Natural killer cell (primary cell): ENCODE measurements around the gene SMIM36. TPM values are rescaled to one million over a fixed set of nuclear protein-coding genes. Genes with fewer than 3 reads are reported as not detected.

Experiments used
- ATAC-seq, 3 donors: fragments of 150-1000 bp in 2 of 3; fragments of 200-7000 bp in 1 of 3; cut with Tn5 transposase; 1 replicate in 1 of 3; 2 replicates in 2 of 3; pipeline ENCODE4 v1.10.0; 2021; ENCODE audit warnings: mild to moderate bottlenecking in 2 of 3, moderate library complexity in 2 of 3
- DNase-seq, 2 donors: peaks; one replicate each; pipeline versions ENCODE4 v3.0.0 to v3.0.0-alpha.2; 2013 to 2021; ENCODE audit warnings: mixed read lengths in 1 of 2
- H3K27ac ChIP-seq: one replicate; pipeline ENCODE4 v1.5.1; 2013; ENCODE audit warnings: mild to moderate bottlenecking, low read length
- H3K27me3 ChIP-seq: one replicate; pipeline ENCODE4 v1.6.1; 2013; ENCODE audit warnings: low read length; ENCODE audit not compliant: control insufficient read depth, insufficient read depth
- H3K36me3 ChIP-seq: one replicate; pipeline ENCODE4 v1.6.1; 2013; ENCODE audit warnings: low read length; ENCODE audit not compliant: control insufficient read depth, insufficient read depth
- H3K4me1 ChIP-seq: one replicate; pipeline ENCODE4 v1.6.1; 2013; ENCODE audit warnings: low read length; ENCODE audit not compliant: control insufficient read depth, insufficient read depth
- H3K4me3 ChIP-seq: one replicate; pipeline ENCODE4 v1.5.1; 2013; ENCODE audit warnings: low read length
- H3K9me3 ChIP-seq: one replicate; pipeline ENCODE4 v1.6.1; 2013; ENCODE audit warnings: low read length; ENCODE audit not compliant: control insufficient read depth, insufficient read depth
- H3K27ac Mint-ChIP-seq, 2 donors: one replicate each; pipeline ENCODE4 v1.8.0; 2022; ENCODE audit warnings: mild to moderate bottlenecking in 2 of 2, mixed read lengths in 2 of 2, moderate library complexity in 1 of 2
- H3K27me3 Mint-ChIP-seq, 2 donors: one replicate each; pipeline ENCODE4 v1.8.0; 2022; ENCODE audit warnings: low read depth in 2 of 2, mixed read lengths in 2 of 2
- H3K36me3 Mint-ChIP-seq: one replicate; pipeline ENCODE4 v1.8.0; 2022; ENCODE audit warnings: mixed read lengths
- H3K4me1 Mint-ChIP-seq, 2 donors: one replicate each; pipeline ENCODE4 v1.8.0; 2022; ENCODE audit warnings: mixed read lengths in 2 of 2
- H3K4me3 Mint-ChIP-seq: one replicate; pipeline ENCODE4 v1.8.0; 2022; ENCODE audit warnings: mild to moderate bottlenecking, moderate library complexity, mixed read lengths
- H3K9me3 Mint-ChIP-seq, 2 donors: one replicate each; pipeline ENCODE4 v1.8.0; 2022; ENCODE audit warnings: mixed read lengths in 2 of 2
- CTCF ChIP-seq: fragments of 200-600 bp; IDR thresholded peaks from one replicate; pipeline ENCODE4 v1.8.0; 2022; ENCODE audit warnings: antibody characterized with exemption
- WGBS: methylation state at CpG from one replicate; pipeline ENCODE4 v1.1.7; 2013; ENCODE audit warnings: missing lambda C conversion rate; ENCODE audit not compliant: insufficient coverage; 5-methylcytosine and 5-hydroxymethylcytosine counted together
- intact Hi-C: fragments of 100-400 bp; cut with micrococcal nuclease; formaldehyde crosslinking; loops from one replicate; pipeline ENCODE4 v1.14.2; 2022
- total RNA-seq, 4 donors: library from RNA; stranded (reverse); fragments of 120-200 nt in 1 of 4; gene quantifications; one replicate each; pipeline versions ENCODE4 v1.2.3 to v1.2.4, GENCODE V29; 2013 to 2022

SMIM36 gene
- total RNA-seq, 3 donors from 2014 or later (not counting 1 experiment from before 2014, with no cell fraction given) = not detected

GRCh38 chr17:55484575-55484974 is 26.7 kb downstream of the SMIM36 start:
- Histone ChIP-seq H3K4me3 (no peak overlapping the region), H3K27ac (no peak overlapping the region), H3K27me3 (no peaks in the 10 kb centered on the region), H3K4me1 (no peaks in the 10 kb centered on the region), H3K36me3 (no peaks in the 10 kb centered on the region), H3K9me3 (no peaks in the 10 kb centered on the region)
- no peak for ATAC-seq
- Mint-ChIP-seq H3K36me3 (no peaks in the 10 kb centered on the region), H3K4me3 (no peak overlapping the region), H3K27ac (no peak overlapping the region), H3K4me1 (no peaks in the 10 kb centered on the region), H3K27me3 (peaks cover 5 to 7% of the 10 kb centered on the region in 2 donors), H3K9me3 (no peaks in the 10 kb centered on the region)
- intact Hi-C loops = no loop called here
- TF ChIP-seq CTCF = no peak
- whole genome bisulfite sequencing = 98% methylated on average over 2 of the region's 2 CpGs
- DNase-seq = no peak

DNA sequence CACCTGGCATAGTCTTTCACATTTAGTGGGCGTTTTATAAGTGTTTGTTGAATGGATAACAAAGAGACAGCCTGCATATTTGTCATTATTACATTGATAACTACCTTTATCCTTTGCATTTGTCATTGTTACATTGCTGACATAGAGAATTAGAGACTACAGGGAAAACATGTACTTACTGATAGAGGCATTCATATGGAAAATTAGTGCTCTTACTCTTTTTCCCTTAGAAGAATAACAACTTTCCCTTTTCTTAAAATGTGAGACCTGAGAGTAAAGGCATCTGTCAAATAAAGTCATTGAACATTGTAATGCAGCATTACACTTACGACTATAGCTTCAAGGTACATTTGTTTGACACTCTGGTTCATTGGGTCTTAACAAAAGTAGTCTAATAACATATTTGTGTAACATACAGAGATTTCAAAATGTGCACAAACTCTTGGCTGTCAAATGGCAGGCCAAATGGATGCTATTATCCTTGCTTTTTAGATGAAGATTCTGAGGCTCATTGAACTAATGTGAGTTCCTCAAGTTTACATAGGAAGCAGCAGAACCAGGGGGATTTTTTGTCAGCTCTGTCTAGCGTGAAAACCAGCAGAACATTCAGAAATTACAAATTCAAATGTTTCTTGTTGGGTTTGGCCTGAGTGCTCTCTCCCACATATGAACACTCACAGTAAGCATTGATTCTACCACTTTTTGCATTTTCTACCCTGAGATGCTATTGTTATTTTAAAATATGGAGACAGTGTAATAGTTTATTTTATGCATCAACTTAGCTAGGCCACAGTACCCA is 28.5 kb downstream of the SMIM36 start:
- ATAC-seq (no peak), DNase-seq (no peak)
- H3K27ac ChIP-seq = no peak overlapping the region
- WGBS = 95% methylated on average over 2 of the region's 3 CpGs
- no peak overlapping the region for H3K4me3 ChIP-seq
- no peaks in the 10 kb centered on the region for H3K36me3 ChIP-seq
- Mint-ChIP-seq H3K4me3 (no peak overlapping the region), H3K27ac (no peak overlapping the region), H3K27me3 (peaks cover 0 to 3% of the 10 kb centered on the region in 2 donors), H3K4me1 (no peaks in the 10 kb centered on the region), H3K9me3 (no peaks in the 10 kb centered on the region), H3K36me3 (no peaks in the 10 kb centered on the region)
- no peaks in the 10 kb centered on the region for H3K27me3 ChIP-seq
- intact Hi-C loops = no loop called here
- H3K4me1 ChIP-seq = no peaks in the 10 kb centered on the region
- no peaks in the 10 kb centered on the region for H3K9me3 ChIP-seq
- no peak for TF ChIP-seq CTCF

GRCh38 chr17:55480631-55481315 is 30.5 kb downstream of the SMIM36 start:
- H3K4me1 ChIP-seq = no peaks in the 10 kb centered on the region
- H3K9me3 Mint-ChIP-seq = no peaks in the 10 kb centered on the region
- H3K4me1 Mint-ChIP-seq = no peaks in the 10 kb centered on the region
- H3K27me3 Mint-ChIP-seq = peaks cover 0 to 6% of the 10 kb centered on the region in 2 donors
- ATAC-seq (no peak), DNase-seq (no peak)
- no peak overlapping the region for H3K4me3 Mint-ChIP-seq
- TF ChIP-seq CTCF = no peak
- H3K4me3 ChIP-seq = no peak overlapping the region
- no peaks in the 10 kb centered on the region for H3K36me3 ChIP-seq
- intact Hi-C loops = no loop called here
- H3K36me3 Mint-ChIP-seq = no peaks in the 10 kb centered on the region
- H3K27ac Mint-ChIP-seq = no peak overlapping the region
- no peak overlapping the region for H3K27ac ChIP-seq
- no peaks in the 10 kb centered on the region for H3K27me3 ChIP-seq
- no peaks in the 10 kb centered on the region for H3K9me3 ChIP-seq
